CD4-positive, alpha-beta T cell (primary cell): ENCODE data around the gene FAM222B. TPM values are rescaled to one million over a fixed set of nuclear protein-coding genes. Genes with fewer than 3 reads are reported as not detected.
"Not testable (repeated sequence)": the region's sequence is repeated elsewhere in the genome, so short reads cannot be mapped to it uniquely, and the experiment has no call there.

Experiments
- ATAC-seq: fragments of 200-7000 bp; cut with Tn5 transposase; one replicate; pipeline ENCODE4 v1.10.0; 2022; ENCODE audit warnings: mild to moderate bottlenecking; ENCODE audit not compliant: poor library complexity
- CTCF ChIA-PET: fragments of 350-600 bp; sonication (Branson Sonifier 250); formaldehyde crosslinking; loops from one replicate; lab custom pipeline; 2021; ENCODE audit warnings: antibody characterized with exemption, inconsistent platforms; lab: Charles Lee
- POLR2A ChIA-PET: fragments of 350-600 bp; sonication (Branson Sonifier 250); formaldehyde crosslinking; loops from one replicate; lab custom pipeline; 2021; ENCODE audit warnings: antibody characterized with exemption, inconsistent platforms; lab: Charles Lee
- DNase-seq, 14 experiments: peaks; one replicate each; pipeline ENCODE4 v3.0.0-alpha.2; 2013 to 2020; ENCODE audit warnings: mixed read lengths in 2 of 14
- H3K27ac ChIP-seq, 2 donors: one replicate each; pipeline versions ENCODE4 v1.5.1 to v1.7.0; 2013; ENCODE audit warnings: low read length in 2 of 2, low read depth in 1 of 2, mild to moderate bottlenecking in 1 of 2
- H3K27me3 ChIP-seq, 2 experiments: 1 replicate in 1 of 2; 2 replicates in 1 of 2; pipeline versions ENCODE4 v1.6.1 to v1.7.0; 2013; ENCODE audit warnings: low read length in 2 of 2, control low read depth in 1 of 2, mild to moderate bottlenecking in 1 of 2, moderate library complexity in 1 of 2; ENCODE audit not compliant: insufficient read depth in 2 of 2, control insufficient read depth in 1 of 2
- H3K36me3 ChIP-seq: one replicate; pipeline ENCODE4 v1.6.1; 2013; ENCODE audit warnings: low read length, control low read depth; ENCODE audit not compliant: insufficient read depth
- H3K4me1 ChIP-seq: one replicate; pipeline ENCODE4 v1.6.1; 2013; ENCODE audit warnings: low read length, control low read depth; ENCODE audit not compliant: insufficient read depth
- H3K4me3 ChIP-seq: one replicate; pipeline ENCODE4 v1.5.1; 2013; ENCODE audit warnings: mild to moderate bottlenecking, low read length, moderate library complexity
- H3K9me3 ChIP-seq, 2 experiments: 1 replicate in 1 of 2; 2 replicates in 1 of 2; pipeline versions ENCODE4 v1.6.1 to v1.7.0; 2013; ENCODE audit warnings: low read length in 2 of 2, mild to moderate bottlenecking in 2 of 2, control low read depth in 1 of 2, moderate library complexity in 1 of 2; ENCODE audit not compliant: control insufficient read depth in 1 of 2, insufficient read depth in 1 of 2
- H3K27ac Mint-ChIP-seq: one replicate; pipeline ENCODE4 v1.8.0; 2020; ENCODE audit warnings: mixed read lengths
- H3K27me3 Mint-ChIP-seq: one replicate; pipeline ENCODE4 v1.8.0; 2021; ENCODE audit warnings: mixed read lengths
- H3K36me3 Mint-ChIP-seq: one replicate; pipeline ENCODE4 v1.8.0; 2021; ENCODE audit warnings: low read depth, mixed read lengths
- H3K4me1 Mint-ChIP-seq: one replicate; pipeline ENCODE4 v1.8.0; 2021; ENCODE audit warnings: low read depth, mixed read lengths
- H3K4me3 Mint-ChIP-seq: one replicate; pipeline ENCODE4 v1.8.0; 2020; ENCODE audit warnings: mild to moderate bottlenecking, mixed read lengths
- H3K9me3 Mint-ChIP-seq: one replicate; pipeline ENCODE4 v1.8.0; 2020; ENCODE audit warnings: mixed read lengths
- intact Hi-C, 2 experiments: fragments of 100-400 bp; cut with DNase I in 1 of 2; cut with micrococcal nuclease in 1 of 2; formaldehyde crosslinking; loops; one replicate each; pipeline versions ENCODE4 v1.15.1 to v1.9.0; 2023 to 2025; cut with DNase I, micrococcal nuclease
- total RNA-seq, 174 experiments: library from RNA in 2 of 174; stranded (reverse) in 2 of 174; gene quantifications; one replicate each; pipeline ENCODE4 v1.2.3 and lab custom pipeline; 2021 to 2026
- TF ChIP-seq, protein P1 (sequence below): fragments of 200-600 bp; IDR thresholded peaks from one replicate; pipeline ENCODE4 v1.8.0; 2022; ENCODE audit warnings: antibody characterized with exemption, mild to moderate bottlenecking

The FAM222B gene
- total RNA-seq, 2 experiments from 2014 or later, result 17.3 to 17.5 TPM

DNA sequence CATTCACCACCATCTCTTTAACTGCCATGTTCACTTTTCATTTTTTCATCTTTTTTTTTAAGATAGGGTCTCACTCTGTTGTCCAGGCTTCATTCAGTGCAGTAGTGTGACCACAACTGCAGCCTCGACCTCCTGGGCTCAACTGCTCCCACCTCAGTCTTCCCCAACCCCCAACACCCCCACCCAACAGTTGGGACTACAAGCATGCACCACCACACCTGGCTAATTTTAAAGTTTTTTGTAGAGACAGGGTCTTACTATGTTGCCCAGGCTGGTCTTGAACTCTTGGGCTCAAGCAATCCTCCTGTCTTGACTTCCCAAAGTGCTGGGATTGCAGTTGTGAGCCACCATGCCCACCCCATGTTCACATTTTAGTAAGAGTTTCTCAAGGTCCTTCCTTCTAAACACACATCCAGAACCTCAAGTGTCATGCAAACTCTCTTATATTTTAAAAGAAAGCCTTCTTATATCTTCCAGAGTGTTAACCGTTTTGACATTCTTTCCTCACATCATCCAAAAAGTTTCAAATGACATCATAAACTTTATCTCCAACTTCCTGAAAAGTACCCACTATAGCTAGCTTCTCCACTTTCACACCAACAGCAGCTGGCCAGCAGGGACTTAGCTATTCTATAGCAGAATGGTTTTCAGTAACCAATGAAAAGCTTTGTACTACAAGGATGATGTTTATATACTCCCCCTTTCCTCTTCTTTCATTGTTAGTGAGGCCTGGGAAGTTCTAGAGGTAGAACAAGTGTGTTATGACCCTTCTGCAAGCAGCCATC lies 49.5 kb downstream of the FAM222B start:
- Histone ChIP-seq H3K4me3 (no peak overlapping the region), H3K9me3 (no peaks in the 10 kb centered on the region), H3K4me1 (no peaks in the 10 kb centered on the region), H3K36me3 (no peaks in the 10 kb centered on the region), H3K27me3 (no peaks in the 10 kb centered on the region), H3K27ac (no peak overlapping the region)
- ChIA-PET POLR2A (no interaction called here), CTCF (no interaction called here)
- TF ChIP-seq, protein P1, sequence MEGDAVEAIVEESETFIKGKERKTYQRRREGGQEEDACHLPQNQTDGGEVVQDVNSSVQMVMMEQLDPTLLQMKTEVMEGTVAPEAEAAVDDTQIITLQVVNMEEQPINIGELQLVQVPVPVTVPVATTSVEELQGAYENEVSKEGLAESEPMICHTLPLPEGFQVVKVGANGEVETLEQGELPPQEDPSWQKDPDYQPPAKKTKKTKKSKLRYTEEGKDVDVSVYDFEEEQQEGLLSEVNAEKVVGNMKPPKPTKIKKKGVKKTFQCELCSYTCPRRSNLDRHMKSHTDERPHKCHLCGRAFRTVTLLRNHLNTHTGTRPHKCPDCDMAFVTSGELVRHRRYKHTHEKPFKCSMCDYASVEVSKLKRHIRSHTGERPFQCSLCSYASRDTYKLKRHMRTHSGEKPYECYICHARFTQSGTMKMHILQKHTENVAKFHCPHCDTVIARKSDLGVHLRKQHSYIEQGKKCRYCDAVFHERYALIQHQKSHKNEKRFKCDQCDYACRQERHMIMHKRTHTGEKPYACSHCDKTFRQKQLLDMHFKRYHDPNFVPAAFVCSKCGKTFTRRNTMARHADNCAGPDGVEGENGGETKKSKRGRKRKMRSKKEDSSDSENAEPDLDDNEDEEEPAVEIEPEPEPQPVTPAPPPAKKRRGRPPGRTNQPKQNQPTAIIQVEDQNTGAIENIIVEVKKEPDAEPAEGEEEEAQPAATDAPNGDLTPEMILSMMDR, result no peak
- ATAC-seq, result no peak
- H3K4me1 Mint-ChIP-seq, result peaks cover 32% of the 10 kb centered on the region
- H3K27ac Mint-ChIP-seq, result no peak overlapping the region
- H3K9me3 Mint-ChIP-seq, result no peaks in the 10 kb centered on the region
- intact Hi-C loops, result no loop called here
- peaks cover 13% of the 10 kb centered on the region for H3K36me3 Mint-ChIP-seq
- no peak for DNase-seq
- H3K27me3 Mint-ChIP-seq, result no peaks in the 10 kb centered on the region
- no peak overlapping the region for H3K4me3 Mint-ChIP-seq

DNA sequence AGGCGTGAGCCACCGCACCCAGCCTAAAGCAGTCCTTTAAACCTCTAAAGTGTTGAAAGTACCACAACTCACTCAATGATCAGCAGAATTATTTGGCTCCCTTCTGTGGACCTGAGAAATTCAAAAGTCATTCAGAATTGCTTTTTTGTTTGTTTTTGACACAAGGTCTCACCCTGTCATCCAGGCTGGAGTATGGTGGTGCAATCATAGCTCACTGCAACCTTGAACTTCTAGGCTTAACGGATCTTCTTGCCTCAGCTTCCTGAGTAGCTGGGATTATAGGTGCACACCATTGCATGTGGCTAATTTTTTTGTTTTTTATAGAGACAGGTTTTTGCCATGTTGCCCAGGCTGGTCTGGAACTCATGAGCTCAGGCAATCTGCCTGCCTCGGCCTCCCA lies 54.5 kb downstream of the FAM222B start:
- no peaks in the 10 kb centered on the region for H3K9me3 ChIP-seq
- TF ChIP-seq, protein P1, result no peak
- no peaks in the 10 kb centered on the region for H3K27me3 ChIP-seq
- H3K9me3 Mint-ChIP-seq, result no peaks in the 10 kb centered on the region
- intact Hi-C loops, result no loop called here
- H3K4me1 ChIP-seq, result no peaks in the 10 kb centered on the region
- H3K4me1 Mint-ChIP-seq, result peaks cover 27% of the 10 kb centered on the region
- DNase-seq (no peak), ATAC-seq (no peak)
- H3K4me3 Mint-ChIP-seq, result no peak overlapping the region
- no peak overlapping the region for H3K27ac Mint-ChIP-seq
- ChIA-PET POLR2A (no interaction called here), CTCF (interaction anchor here (1.3 kb wide), 1 partner anchor 12 kb away, joined by 4 read pairs; no protein-coding TSS in a partner anchor)
- H3K27ac ChIP-seq, result no peak overlapping the region
- peaks cover 11% of the 10 kb centered on the region for H3K36me3 Mint-ChIP-seq
- peaks cover 2% of the 10 kb centered on the region for H3K36me3 ChIP-seq
- H3K27me3 Mint-ChIP-seq, result no peaks in the 10 kb centered on the region
- no peak overlapping the region for H3K4me3 ChIP-seq

DNA sequence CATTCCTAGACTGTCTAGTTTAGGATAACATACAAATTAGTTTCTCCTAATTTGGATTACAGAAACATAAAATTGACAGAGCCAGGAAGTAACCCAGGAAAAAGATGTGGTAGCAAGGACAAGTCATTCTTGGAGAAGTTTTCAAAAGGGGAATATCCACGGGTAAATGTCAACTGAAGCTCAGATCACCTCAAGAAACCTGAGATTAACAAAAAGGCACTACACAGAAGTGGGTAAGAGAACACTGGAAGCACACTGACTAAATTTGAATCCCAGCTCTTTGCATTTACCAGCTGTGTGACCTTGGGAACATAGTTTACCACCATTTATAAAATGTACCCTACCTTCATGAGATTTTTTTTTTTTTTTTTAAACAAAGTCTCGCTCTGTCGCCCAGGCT lies 59.4 kb downstream of the FAM222B start:
- H3K4me3 ChIP-seq, result no peak overlapping the region
- H3K36me3 ChIP-seq, result peaks cover 5% of the 10 kb centered on the region
- no peaks in the 10 kb centered on the region for H3K27me3 ChIP-seq
- H3K9me3 Mint-ChIP-seq, result no peaks in the 10 kb centered on the region
- TF ChIP-seq, protein P1, result no peak
- no peak overlapping the region for H3K4me3 Mint-ChIP-seq
- H3K4me1 Mint-ChIP-seq, result peaks cover 20% of the 10 kb centered on the region
- no peaks in the 10 kb centered on the region for H3K27me3 Mint-ChIP-seq
- peaks cover 27% of the 10 kb centered on the region for H3K36me3 Mint-ChIP-seq
- H3K27ac ChIP-seq, result no peak overlapping the region
- intact Hi-C loops, result no loop called here
- H3K27ac Mint-ChIP-seq, result no peak overlapping the region
- ATAC-seq (no peak), DNase-seq (no peak)
- CTCF ChIA-PET, result interaction anchor here (0.9 to 1.8 kb wide), 3 partner anchors 20 to 56 kb away, joined by 3 to 5 read pairs (median 3); no protein-coding TSS in a partner anchor
- H3K9me3 ChIP-seq, result no peaks in the 10 kb centered on the region
- POLR2A ChIA-PET, result no interaction called here
- no peaks in the 10 kb centered on the region for H3K4me1 ChIP-seq

DNA sequence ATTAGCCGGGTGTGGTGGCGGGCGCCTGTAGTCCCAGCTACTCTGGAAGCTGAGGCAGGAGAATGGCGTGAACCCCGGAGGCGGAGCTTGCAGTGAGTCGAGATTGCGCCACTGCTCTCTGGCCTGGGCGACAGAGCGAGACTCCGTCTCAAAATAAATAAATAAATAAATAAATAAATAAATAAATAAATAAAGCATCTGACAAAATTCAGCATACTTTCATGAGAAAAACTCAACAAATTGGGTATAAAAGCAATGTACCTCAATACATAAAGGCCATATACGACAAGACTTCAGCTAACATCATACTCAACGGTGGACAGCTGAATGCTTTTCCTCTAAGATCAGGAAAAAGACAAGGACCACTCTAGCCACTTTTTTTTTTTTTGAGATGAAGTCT lies 63.0 kb downstream of the FAM222B start:
- Mint-ChIP-seq H3K4me1 (peaks cover 32% of the 10 kb centered on the region), H3K36me3 (peaks cover 29% of the 10 kb centered on the region)
- H3K9me3 Mint-ChIP-seq, H3K4me3 Mint-ChIP-seq, H3K27ac ChIP-seq, intact Hi-C loops, H3K27me3 ChIP-seq, H3K27me3 Mint-ChIP-seq, POLR2A ChIA-PET, H3K4me3 ChIP-seq, H3K27ac Mint-ChIP-seq, ATAC-seq, H3K9me3 ChIP-seq, DNase-seq, H3K4me1 ChIP-seq, H3K36me3 ChIP-seq: not testable (repeated sequence)
- CTCF ChIA-PET, result interaction anchor here (0.7 to 1.5 kb wide), 2 partner anchors 16 to 119 kb away, joined by 3 to 5 read pairs; no protein-coding TSS in a partner anchor
